ENCODE data around the gene DNHD1.

Gene DNHD1

GRCh38 chr11:6539748-6540268 is 42.7 kb downstream of the DNHD1 start:
- Histone ChIP-seq H3K9me3 (ENCODE audit: control insufficient read depth, low read depth, low read length) (no peaks in the 10 kb centered on the region), H3K4me1 (ENCODE audit: control insufficient read depth, low read depth, low read length) (no peaks in the 10 kb centered on the region), H3K27me3 (ENCODE audit: control insufficient read depth, insufficient read depth, low read length) (no peaks in the 10 kb centered on the region), H3K4me3 (ENCODE audit: low read length) (no peak overlapping the region), H3K27ac (ENCODE audit: low read length) (no peak overlapping the region), H3K36me3 (ENCODE audit: control insufficient read depth, low read depth, low read length) (no peaks in the 10 kb centered on the region), H3K9ac (ENCODE audit: low read length) (no peak overlapping the region)

GRCh38 chr11:6541356-6541755 is 44.3 kb downstream of the DNHD1 start:
- Histone ChIP-seq H3K27me3 (ENCODE audit: control insufficient read depth, insufficient read depth, low read length) (no peaks in the 10 kb centered on the region), H3K9me3 (ENCODE audit: control insufficient read depth, low read depth, low read length) (no peaks in the 10 kb centered on the region), H3K36me3 (ENCODE audit: control insufficient read depth, low read depth, low read length) (no peaks in the 10 kb centered on the region), H3K4me1 (ENCODE audit: control insufficient read depth, low read depth, low read length) (no peaks in the 10 kb centered on the region), H3K4me3 (ENCODE audit: low read length) (no peak overlapping the region), H3K9ac (ENCODE audit: low read length) (no peak overlapping the region), H3K27ac (ENCODE audit: low read length) (no peak overlapping the region)

GRCh38 chr11:6542727-6543126 is 45.6 kb downstream of the DNHD1 start:
- Histone ChIP-seq H3K4me1 (ENCODE audit: control insufficient read depth, low read depth, low read length) (no peaks in the 10 kb centered on the region), H3K9ac (ENCODE audit: low read length) (no peak overlapping the region), H3K27ac (ENCODE audit: low read length) (no peak overlapping the region), H3K4me3 (ENCODE audit: low read length) (no peak overlapping the region), H3K27me3 (ENCODE audit: control insufficient read depth, insufficient read depth, low read length) (no peaks in the 10 kb centered on the region), H3K36me3 (ENCODE audit: control insufficient read depth, low read depth, low read length) (no peaks in the 10 kb centered on the region), H3K9me3 (ENCODE audit: control insufficient read depth, low read depth, low read length) (no peaks in the 10 kb centered on the region)

- Histone ChIP-seq H3K9me3 (ENCODE audit: control insufficient read depth, low read depth, low read length) (no peaks in the 10 kb centered on the region), H3K9ac (ENCODE audit: low read length) (no peak overlapping the region), H3K27ac (ENCODE audit: low read length) (no peak overlapping the region), H3K27me3 (ENCODE audit: control insufficient read depth, insufficient read depth, low read length) (no peaks in the 10 kb centered on the region), H3K4me3 (ENCODE audit: low read length) (no peak overlapping the region), H3K36me3 (ENCODE audit: control insufficient read depth, low read depth, low read length) (no peaks in the 10 kb centered on the region), H3K4me1 (ENCODE audit: control insufficient read depth, low read depth, low read length) (no peaks in the 10 kb centered on the region)
Observed at GRCh38 chr11:6544921-6545850, 48.1 kb downstream of the DNHD1 start.

GRCh38 chr11:6545917-6546605 is 49.0 kb downstream of the DNHD1 start:
- no peaks in the 10 kb centered on the region for H3K36me3 ChIP-seq (ENCODE audit: control insufficient read depth, low read depth, low read length)
- no peaks in the 10 kb centered on the region for H3K4me1 ChIP-seq (ENCODE audit: control insufficient read depth, low read depth, low read length)
- H3K4me3 ChIP-seq (ENCODE audit: low read length): no peak overlapping the region
- H3K9me3 ChIP-seq (ENCODE audit: control insufficient read depth, low read depth, low read length): no peaks in the 10 kb centered on the region
- no peaks in the 10 kb centered on the region for H3K27me3 ChIP-seq (ENCODE audit: control insufficient read depth, insufficient read depth, low read length)
- H3K27ac ChIP-seq (ENCODE audit: low read length): no peak overlapping the region
- no peak overlapping the region for H3K9ac ChIP-seq (ENCODE audit: low read length)

- no peaks in the 10 kb centered on the region for H3K36me3 ChIP-seq (ENCODE audit: control insufficient read depth, low read depth, low read length)
- H3K4me3 ChIP-seq (ENCODE audit: low read length): no peak overlapping the region
- no peaks in the 10 kb centered on the region for H3K27me3 ChIP-seq (ENCODE audit: control insufficient read depth, insufficient read depth, low read length)
- H3K9me3 ChIP-seq (ENCODE audit: control insufficient read depth, low read depth, low read length): no peaks in the 10 kb centered on the region
- H3K9ac ChIP-seq (ENCODE audit: low read length): no peak overlapping the region
- no peak overlapping the region for H3K27ac ChIP-seq (ENCODE audit: low read length)
- H3K4me1 ChIP-seq (ENCODE audit: control insufficient read depth, low read depth, low read length): no peaks in the 10 kb centered on the region
Observed at GRCh38 chr11:6546735-6547134, 49.7 kb downstream of the DNHD1 start.

- Histone ChIP-seq H3K27ac (ENCODE audit: low read length) (no peak overlapping the region), H3K4me3 (ENCODE audit: low read length) (no peak overlapping the region), H3K4me1 (ENCODE audit: control insufficient read depth, low read depth, low read length) (no peaks in the 10 kb centered on the region), H3K9me3 (ENCODE audit: control insufficient read depth, low read depth, low read length) (no peaks in the 10 kb centered on the region), H3K9ac (ENCODE audit: low read length) (no peak overlapping the region), H3K36me3 (ENCODE audit: control insufficient read depth, low read depth, low read length) (no peaks in the 10 kb centered on the region), H3K27me3 (ENCODE audit: control insufficient read depth, insufficient read depth, low read length) (no peaks in the 10 kb centered on the region)
Observed at GRCh38 chr11:6547177-6547576, 50.1 kb downstream of the DNHD1 start.

GRCh38 chr11:6548121-6548520 is 51.0 kb downstream of the DNHD1 start:
- no peak overlapping the region for H3K27ac ChIP-seq (ENCODE audit: low read length)
- H3K27me3 ChIP-seq (ENCODE audit: control insufficient read depth, insufficient read depth, low read length): no peaks in the 10 kb centered on the region
- H3K9ac ChIP-seq (ENCODE audit: low read length): no peak overlapping the region

GRCh38 chr11:6548641-6549040 is 51.6 kb downstream of the DNHD1 start:
- Histone ChIP-seq H3K9me3 (ENCODE audit: control insufficient read depth, low read depth, low read length) (no peaks in the 10 kb centered on the region), H3K9ac (ENCODE audit: low read length) (no peak overlapping the region), H3K4me1 (ENCODE audit: control insufficient read depth, low read depth, low read length) (no peaks in the 10 kb centered on the region), H3K36me3 (ENCODE audit: control insufficient read depth, low read depth, low read length) (no peaks in the 10 kb centered on the region), H3K4me3 (ENCODE audit: low read length) (no peak overlapping the region), H3K27me3 (ENCODE audit: control insufficient read depth, insufficient read depth, low read length) (no peaks in the 10 kb centered on the region), H3K27ac (ENCODE audit: low read length) (no peak overlapping the region)

More at GRCh38 chr11:6548121-6548520, 51.0 kb downstream of the DNHD1 start:
- no peaks in the 10 kb centered on the region for H3K9me3 ChIP-seq (ENCODE audit: control insufficient read depth, low read depth, low read length)
- no peaks in the 10 kb centered on the region for H3K36me3 ChIP-seq (ENCODE audit: control insufficient read depth, low read depth, low read length)
- H3K4me3 ChIP-seq (ENCODE audit: low read length): no peak overlapping the region
- no peaks in the 10 kb centered on the region for H3K4me1 ChIP-seq (ENCODE audit: control insufficient read depth, low read depth, low read length)

GRCh38 chr11:6553634-6554033 is 56.6 kb downstream of the DNHD1 start:
- Histone ChIP-seq H3K4me1 (ENCODE audit: control insufficient read depth, low read depth, low read length) (no peaks in the 10 kb centered on the region), H3K27ac (ENCODE audit: low read length) (no peak overlapping the region), H3K9ac (ENCODE audit: low read length) (no peak overlapping the region), H3K9me3 (ENCODE audit: control insufficient read depth, low read depth, low read length) (no peaks in the 10 kb centered on the region), H3K27me3 (ENCODE audit: control insufficient read depth, insufficient read depth, low read length) (no peaks in the 10 kb centered on the region), H3K4me3 (ENCODE audit: low read length) (no peak overlapping the region), H3K36me3 (ENCODE audit: control insufficient read depth, low read depth, low read length) (no peaks in the 10 kb centered on the region)

GRCh38 chr11:6554828-6555706 is 58.0 kb downstream of the DNHD1 start:
- H3K27me3 ChIP-seq (ENCODE audit: control insufficient read depth, insufficient read depth, low read length): no peaks in the 10 kb centered on the region
- no peak overlapping the region for H3K4me3 ChIP-seq (ENCODE audit: low read length)
- H3K4me1 ChIP-seq (ENCODE audit: control insufficient read depth, low read depth, low read length): no peaks in the 10 kb centered on the region
- H3K9ac ChIP-seq (ENCODE audit: low read length): no peak overlapping the region
- no peaks in the 10 kb centered on the region for H3K9me3 ChIP-seq (ENCODE audit: control insufficient read depth, low read depth, low read length)
- H3K27ac ChIP-seq (ENCODE audit: low read length): no peak overlapping the region
- H3K36me3 ChIP-seq (ENCODE audit: control insufficient read depth, low read depth, low read length): no peaks in the 10 kb centered on the region

Data from iPS-18a (cell line).